Measurements from ENCODE around the gene MALRD1.

GRCh38 chr10:19605806-19606205, 557.2 kb downstream of the MALRD1 start:
- no peak for TF ChIP-seq SIN3A (IDR thresholded peaks at IDR 0.05; ENCODE audit: borderline replicate concordance, insufficient read depth, low read length)
- no peak for TF ChIP-seq POLR2AphosphoS5 (IDR thresholded peaks at IDR 0.05; ENCODE audit: low read depth, low read length)

Data from PFSK-1 (cell line).